Stimulated activated CD4-positive, alpha-beta T cell treated with anti-CD3 and anti-CD28 coated beads, TNF-alpha, amount 100 ng/mL, for 1 hour (primary cell): Measurements from ENCODE around the gene NXT1.

Source experiments
- DNase-seq, 3 donors: peaks; one replicate each; pipeline ENCODE4 v3.0.0-alpha.2; 2020; ENCODE audit warnings: low read depth in 3 of 3, low spot score in 1 of 3

Gene NXT1

DNA sequence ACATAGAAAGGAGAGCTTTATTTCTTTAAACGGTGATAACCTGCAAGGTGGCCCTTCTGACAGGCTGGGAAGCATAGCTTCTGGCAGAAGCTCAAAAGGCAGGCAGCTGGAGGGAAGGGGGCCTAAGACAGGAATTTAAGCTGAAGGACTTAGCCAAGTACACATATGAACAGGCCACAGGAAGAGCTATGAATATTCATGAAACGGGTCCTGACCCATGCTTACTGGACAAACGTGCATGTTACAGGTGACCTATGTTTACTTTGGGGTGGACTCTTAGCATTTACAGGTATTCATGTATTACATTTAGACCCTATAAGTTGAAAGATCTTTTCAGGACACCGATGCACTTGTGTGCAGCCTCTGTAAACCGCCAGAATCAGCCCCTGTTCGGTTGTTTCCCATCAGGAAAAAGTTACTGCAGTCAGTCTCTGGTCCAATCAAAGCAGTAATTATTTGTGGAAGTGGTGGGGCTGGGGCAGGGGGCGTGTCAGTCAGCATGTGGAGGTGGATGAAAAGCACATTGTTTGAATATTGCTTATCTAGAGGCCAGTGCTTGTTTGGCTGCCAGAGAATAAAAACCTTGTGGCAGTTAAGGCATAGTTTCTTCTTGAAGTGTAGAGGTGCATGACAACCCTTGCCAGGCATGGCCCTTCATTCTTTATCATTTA, 8.5 kb downstream of the NXT1 start:
- DNase-seq = no peak

DNA sequence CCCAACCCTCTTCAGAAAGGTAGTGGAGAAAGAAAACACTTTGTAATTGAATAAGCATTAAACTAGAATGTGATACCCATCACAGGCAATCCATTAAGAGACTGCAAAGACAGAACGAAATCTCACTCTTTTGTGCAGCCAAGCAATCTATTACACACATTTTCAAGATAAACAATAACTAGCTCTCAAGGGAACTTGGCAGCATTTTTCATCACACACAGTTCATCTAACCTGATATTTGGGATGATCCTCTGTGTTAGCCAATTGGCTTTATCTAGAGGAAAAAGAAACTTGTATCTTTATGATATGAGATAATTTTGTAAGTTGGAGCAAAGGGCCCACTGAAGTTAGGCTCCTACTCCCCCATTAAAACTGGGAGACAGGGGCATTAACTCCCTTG, 9.9 kb downstream of the NXT1 start:
- DNase-seq = no peak

GRCh38 chr20:23361119-23361475, 10.5 kb downstream of the NXT1 start:
- DNase-seq = no peak

DNA sequence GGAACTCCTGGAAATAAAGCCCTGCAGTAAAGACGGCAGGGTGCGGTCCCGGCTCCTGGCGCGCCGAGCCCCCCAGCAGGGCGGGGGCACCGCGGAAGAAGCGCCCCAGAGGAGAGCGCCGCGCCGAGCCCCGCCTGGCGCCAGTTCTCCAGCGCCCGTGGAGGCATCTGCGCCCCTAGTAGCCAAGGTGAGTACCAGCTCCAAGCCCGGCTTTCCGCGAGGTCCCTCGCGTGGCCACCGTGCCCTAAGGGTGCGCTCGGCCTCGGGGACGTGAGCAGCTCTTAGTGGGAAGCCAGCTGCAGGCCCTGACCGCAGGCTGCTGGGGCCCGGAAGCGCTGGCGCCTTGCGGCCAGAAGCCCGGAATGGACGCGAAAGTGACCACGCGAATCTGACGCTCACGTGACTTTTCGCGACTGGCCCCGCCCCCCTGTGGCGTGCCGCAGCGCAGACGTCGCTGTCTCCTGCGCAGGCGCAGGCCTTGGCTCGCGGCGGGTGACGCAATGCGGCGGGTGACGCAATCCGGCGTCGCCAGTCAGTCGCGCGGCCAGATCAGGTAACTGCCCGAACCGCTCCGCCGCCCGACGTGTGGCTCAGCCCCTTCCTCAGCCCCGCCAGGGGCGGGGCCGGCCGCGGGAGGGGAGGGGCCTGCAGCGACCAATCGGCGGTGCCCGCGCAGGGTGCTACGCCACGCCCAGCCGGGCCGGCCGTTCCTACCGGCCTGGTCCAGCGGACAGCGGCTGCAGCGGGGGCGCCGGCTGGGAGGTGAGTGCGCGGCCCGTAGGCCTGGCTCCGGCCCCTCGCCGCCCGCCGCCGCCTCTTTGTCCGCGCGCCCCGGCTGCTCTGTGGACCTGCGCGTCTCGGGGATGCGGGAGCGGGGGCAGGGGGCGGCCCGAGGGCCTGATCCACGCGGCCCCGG, 11.1 kb downstream of the NXT1 start, which contains the start of gene GZF1:
Gene GZF1, plus strand, starts transcription at position 707 of the 916 bp plus-strand sequence. CDS start 2,202 bp downstream, outside the sequence.
- DNase-seq = peak; percentile 94 to 99 (median 97)

DNA sequence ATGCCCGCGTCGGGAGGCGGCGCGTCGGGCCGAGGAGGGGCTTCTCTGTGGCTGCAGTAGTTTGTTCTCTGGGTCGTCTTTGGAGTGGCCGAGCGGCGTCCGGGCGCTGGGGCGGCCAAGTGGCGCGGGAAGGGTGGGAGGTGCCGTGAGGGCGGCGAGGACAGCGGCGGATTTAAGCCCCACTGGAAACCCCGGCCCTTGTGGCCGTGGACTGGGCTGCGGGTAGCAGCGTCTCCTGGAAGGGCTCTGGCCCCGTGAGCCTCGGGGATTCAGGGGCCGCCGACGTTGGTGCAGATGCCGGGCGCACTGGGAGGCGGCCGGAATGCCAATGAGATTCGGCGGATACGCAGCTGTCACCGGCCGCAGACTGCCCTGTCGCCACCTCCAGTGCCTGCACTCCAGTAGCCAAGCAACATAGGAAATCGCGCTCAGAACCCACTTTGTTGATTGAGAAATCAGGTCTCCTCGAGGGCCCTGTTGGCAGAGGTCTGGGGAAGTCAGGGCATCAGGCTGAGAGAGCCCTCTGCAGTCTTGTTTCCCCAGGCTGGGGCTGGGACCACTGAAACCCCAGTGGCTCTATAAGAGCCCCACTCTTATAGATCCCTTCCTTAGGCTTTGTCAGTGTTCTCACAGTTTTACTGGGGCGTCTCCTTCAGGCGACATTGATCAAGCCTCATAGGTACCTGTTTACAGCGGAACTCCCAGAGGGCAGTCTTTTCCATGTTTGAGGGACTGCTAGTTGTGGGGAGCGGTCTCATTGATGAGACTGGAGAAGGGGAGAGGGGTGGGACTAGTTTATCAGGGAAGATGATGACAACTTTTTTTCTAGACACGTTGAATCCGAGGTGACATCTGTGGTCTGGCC, 12.0 kb downstream of the NXT1 start:
- no peak for DNase-seq

DNA sequence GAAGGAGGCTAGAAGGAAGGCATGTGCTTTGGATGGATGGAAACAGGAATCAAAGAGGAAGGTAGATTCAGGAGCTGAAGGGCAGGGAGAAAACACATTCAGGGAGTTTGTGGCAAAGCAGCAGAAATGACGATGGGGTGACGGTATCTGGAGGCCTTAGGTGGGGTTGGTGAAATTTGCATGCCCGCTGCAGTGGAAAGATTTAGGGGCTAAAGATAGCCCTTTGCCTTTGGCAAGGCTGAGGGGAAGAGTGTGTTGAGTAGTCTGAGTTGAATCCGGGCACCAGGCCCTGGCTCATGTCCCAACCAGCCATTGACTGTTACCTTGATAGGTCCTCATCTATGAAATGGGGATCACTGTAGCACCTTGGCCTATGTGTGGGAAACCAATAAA, 12.7 kb downstream of the NXT1 start:
- DNase-seq = no peak

DNA sequence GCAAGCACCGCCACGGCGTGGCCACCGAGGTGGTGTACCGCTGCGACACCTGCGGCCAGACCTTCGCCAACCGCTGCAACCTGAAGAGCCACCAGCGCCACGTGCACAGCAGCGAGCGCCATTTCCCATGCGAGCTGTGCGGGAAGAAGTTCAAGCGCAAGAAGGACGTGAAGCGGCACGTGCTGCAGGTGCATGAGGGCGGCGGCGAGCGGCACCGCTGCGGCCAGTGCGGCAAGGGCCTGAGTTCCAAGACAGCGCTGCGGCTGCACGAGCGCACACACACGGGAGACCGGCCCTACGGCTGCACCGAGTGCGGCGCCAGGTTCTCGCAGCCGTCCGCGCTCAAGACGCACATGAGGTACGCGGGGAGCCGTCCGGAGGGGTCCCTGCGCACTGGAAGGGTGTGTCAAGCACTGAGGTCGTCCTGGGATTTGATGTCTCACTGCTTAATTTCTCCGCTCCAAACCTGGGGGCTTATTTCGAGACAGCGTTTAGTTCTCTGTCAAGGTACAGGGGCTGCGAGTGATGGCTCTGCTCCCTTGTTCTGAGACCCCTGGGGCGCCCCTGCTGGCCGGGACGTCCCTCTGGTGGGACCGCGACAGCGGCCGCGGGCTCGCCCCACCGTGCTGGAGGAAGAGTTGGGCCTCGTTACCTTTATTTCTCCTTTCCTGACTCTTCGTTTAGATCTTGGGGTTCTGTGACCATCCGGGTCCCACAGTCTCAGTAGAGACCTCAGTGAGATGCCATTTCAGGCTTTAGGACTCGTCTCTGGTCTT, 15.0 kb downstream of the NXT1 start:
- no peak for DNase-seq

GRCh38 chr20:23366384-23366783, 15.8 kb downstream of the NXT1 start:
- no peak for DNase-seq

GRCh38 chr20:23367770-23368169, 17.2 kb downstream of the NXT1 start:
- DNase-seq = no peak

- no peak for DNase-seq
Observed at GRCh38 chr20:23368316-23369071, 17.9 kb downstream of the NXT1 start.

GRCh38 chr20:23369072-23369823, 18.7 kb downstream of the NXT1 start:
- DNase-seq = no peak

DNA sequence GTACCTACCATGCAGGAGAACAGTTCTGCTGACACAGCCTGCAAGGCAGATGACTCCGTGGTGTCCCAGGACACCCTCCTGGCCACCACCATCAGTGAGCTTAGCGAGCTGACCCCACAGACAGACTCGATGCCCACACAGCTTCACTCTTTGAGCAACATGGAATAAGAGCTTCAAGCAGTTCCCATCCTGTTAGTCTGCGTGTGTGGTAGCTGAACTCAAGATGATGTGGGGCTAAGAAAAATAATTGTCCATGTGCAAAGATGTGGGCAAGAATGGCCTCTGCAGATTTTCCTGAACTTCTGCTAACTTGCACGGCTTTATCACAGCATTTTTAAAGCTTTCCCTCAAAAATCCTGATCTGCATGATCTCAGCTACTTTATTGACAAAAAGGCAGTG, 19.7 kb downstream of the NXT1 start:
- DNase-seq = no peak

DNA sequence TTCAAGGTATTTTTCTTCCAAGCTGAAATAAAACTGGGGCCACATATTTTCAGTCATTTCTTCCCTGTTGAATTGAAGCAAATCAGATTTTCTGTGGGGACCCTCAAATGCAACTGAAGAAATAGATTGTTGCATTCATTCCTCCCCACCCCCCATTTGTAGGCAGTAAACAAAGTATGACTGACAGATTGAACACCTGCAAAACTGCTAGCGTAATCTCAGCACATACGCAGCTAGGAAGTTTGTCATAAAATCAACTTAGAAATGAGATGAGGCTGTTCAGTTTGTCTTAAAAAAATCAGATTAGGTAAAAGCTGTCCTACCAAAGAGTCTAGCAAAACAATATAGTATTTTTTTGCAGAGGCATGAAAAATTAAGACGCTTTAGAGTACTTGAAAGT, 20.3 kb downstream of the NXT1 start:
- no peak for DNase-seq

DNA sequence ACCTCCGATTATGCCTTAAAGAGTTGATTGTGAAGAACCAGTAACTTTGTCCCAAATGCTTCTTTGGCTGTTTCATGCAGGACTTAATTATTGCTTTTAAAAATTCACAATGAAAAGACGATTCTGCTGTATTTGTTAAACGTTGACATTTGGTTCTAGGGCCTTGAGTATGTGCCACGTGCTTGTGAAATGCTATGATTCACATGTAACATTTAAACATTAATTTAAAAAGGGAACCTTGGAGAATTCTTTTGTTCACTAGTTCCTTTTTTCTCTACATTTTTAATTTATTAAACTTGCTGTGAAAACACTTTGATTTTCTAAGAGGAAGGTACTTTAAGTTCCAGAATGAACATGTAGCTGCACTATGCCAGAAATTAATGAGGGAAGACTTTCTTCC, 20.9 kb downstream of the NXT1 start:
- DNase-seq = no peak

- DNase-seq = no peak
Observed at GRCh38 chr20:23374441-23374840, 23.9 kb downstream of the NXT1 start.

GRCh38 chr20:23375827-23376226, 25.2 kb downstream of the NXT1 start:
- DNase-seq = no peak

DNA sequence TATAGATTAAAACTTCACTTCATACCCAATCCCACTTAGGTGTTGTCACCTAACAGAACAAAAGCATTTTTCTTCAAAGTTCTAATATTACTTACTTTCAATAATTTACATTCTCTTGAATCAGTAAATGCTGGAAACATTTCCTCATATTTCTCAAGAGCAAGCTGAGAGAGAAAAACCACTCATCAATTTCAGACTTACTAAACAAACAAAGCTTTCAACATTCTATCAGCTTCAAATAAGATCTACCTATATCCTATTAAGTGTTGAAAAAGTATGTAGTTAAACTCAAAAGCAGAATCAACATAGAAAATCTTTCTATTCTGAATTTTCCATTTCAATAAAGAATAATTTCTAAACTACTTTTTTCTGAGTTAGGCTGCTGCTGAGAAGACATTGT, 29.2 kb downstream of the NXT1 start:
- no peak for DNase-seq

GRCh38 chr20:23381876-23382275, 31.3 kb downstream of the NXT1 start:
- no peak for DNase-seq
